OCI-LY3 (cell line): ENCODE measurements around the gene HJURP.

Source experiments
- CTCF ChIP-seq: fragments of 200-600, 300-600 bp; sonication (generic); IDR thresholded peaks from 2 replicates; pipeline ENCODE4 v1.5.1; 2014; ENCODE audit warnings: antibody characterized with exemption, low read length, low read depth
- EZH2phosphoT487 ChIP-seq: fragments of 200-600 bp; shearing (Covaris generic); IDR thresholded peaks from 2 replicates; pipeline ENCODE4 v1.6.1; 2018; ENCODE audit warnings: antibody characterized with exemption, mixed run types, low read depth

DNA sequence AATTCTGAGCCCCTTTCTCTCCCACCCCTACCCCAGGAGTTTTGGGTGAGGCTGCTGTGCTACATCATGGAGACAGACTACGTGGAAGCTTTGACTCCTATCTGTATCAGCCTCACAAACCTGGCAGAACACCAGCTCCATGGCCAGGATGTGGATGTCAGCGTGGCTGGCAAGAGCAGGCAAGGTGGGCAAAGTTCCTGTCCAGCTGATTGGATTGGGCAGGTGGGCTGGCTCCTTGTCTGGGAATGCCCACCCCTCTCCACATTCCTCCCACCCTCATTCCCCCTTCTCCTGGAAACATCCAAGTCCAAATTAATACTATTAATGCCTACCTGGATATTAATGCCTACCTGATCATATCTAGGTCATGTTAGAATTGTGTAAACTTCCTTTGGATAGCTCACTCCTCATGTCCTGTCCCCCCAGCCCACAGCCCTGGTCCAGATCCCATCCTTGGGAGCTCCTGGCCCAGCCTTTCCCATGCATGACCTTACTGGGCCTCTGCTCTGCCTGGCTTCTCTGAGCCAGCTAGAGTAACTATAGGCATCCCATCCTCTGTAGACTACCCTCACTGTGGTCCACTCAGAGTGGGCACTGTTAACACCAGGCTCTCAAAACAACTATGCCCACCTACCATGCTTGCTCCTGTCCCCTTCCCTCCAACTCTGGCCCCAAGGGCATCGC, 52.1 kb downstream of the HJURP start:
- TF ChIP-seq CTCF (no peak), EZH2phosphoT487 (no peak)
